Stimulated activated naive B cell treated with anti-CD40 and anti-IgM and Interleukin-4, amounts not matched to agents 10 μg/mL and 1 μg/mL and 100 μg/mL, for 72 hours (primary cell): ENCODE data around the gene LPCAT1.
"Not testable (repeated sequence)": the region's sequence is repeated elsewhere in the genome, so short reads cannot be mapped to it uniquely, and the experiment has no call there.

Experiments used
- ATAC-seq, 2 donors: fragments of 150-1000 bp; cut with Tn5 transposase; replicated peaks; 2 replicates each; pipeline ENCODE4 v1.10.0; 2021; ENCODE audit warnings: moderate library complexity in 1 of 2
- DNase-seq: peaks from one replicate; pipeline ENCODE4 v3.0.0; 2021
- H3K27ac Mint-ChIP-seq: one replicate; pipeline ENCODE4 v1.8.0; 2022; ENCODE audit warnings: mild to moderate bottlenecking, mixed read lengths
- H3K27me3 Mint-ChIP-seq, 2 donors: one replicate each; pipeline ENCODE4 v1.8.0; 2022; ENCODE audit warnings: mixed read lengths in 2 of 2
- H3K36me3 Mint-ChIP-seq, 2 donors: one replicate each; pipeline ENCODE4 v1.8.0; 2022; ENCODE audit warnings: mixed read lengths in 2 of 2, mild to moderate bottlenecking in 1 of 2
- H3K4me1 Mint-ChIP-seq, 2 donors: one replicate each; pipeline ENCODE4 v1.8.0; 2022; ENCODE audit warnings: mixed read lengths in 2 of 2, mild to moderate bottlenecking in 1 of 2
- H3K4me3 Mint-ChIP-seq, 2 donors: one replicate each; pipeline ENCODE4 v1.8.0; 2022; ENCODE audit warnings: mild to moderate bottlenecking in 2 of 2, mixed read lengths in 2 of 2, moderate library complexity in 1 of 2
- H3K9me3 Mint-ChIP-seq, 2 donors: one replicate each; pipeline ENCODE4 v1.8.0; 2022; ENCODE audit warnings: mixed read lengths in 2 of 2, mild to moderate bottlenecking in 1 of 2

Gene LPCAT1, protein sequence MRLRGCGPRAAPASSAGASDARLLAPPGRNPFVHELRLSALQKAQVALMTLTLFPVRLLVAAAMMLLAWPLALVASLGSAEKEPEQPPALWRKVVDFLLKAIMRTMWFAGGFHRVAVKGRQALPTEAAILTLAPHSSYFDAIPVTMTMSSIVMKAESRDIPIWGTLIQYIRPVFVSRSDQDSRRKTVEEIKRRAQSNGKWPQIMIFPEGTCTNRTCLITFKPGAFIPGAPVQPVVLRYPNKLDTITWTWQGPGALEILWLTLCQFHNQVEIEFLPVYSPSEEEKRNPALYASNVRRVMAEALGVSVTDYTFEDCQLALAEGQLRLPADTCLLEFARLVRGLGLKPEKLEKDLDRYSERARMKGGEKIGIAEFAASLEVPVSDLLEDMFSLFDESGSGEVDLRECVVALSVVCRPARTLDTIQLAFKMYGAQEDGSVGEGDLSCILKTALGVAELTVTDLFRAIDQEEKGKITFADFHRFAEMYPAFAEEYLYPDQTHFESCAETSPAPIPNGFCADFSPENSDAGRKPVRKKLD

DNA sequence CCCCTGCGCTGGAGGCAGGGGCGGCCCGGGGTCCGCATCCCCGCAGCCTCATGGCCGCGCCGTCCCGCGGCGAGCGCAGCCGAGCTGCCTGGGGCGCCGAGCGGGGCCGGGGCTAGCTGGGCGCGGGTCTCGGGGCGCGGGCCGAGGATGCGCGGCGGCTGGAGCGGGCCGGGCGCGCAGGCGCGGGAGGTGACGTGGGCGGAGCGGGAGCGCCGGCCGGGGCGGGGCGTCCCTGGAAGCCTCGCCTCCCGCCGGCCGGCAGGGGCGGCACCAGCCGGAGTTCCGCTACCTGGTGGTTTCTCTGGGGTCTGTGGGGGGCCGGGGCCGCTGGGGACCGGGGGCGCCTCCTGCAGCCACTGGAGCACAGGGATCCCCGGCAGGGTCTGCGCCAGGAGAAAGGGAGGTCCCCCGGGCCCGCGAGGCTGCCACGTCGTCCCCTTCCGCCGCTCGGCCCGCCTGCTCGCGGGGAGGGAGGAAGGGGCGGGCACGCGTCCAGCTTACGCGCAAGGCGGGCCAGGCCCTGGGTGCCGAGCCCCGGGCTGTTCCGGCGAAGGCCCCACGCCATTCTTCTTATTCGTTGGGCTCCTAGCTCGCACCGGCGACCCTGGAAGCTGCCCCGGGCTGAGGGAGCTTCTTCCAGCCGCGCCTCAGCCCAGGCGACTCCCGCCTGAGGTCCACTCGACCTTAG, at the start of gene LPCAT1:
Gene LPCAT1 (minus strand): TSS at position 168 of the 688 bp plus-strand sequence. CDS start 116 bp downstream, at position 52.
- Mint-ChIP-seq H3K27ac (peak within 1 kb of the TSS; percentile 87), H3K4me1 (peaks cover 48 to 53% of the 10 kb centered on the region in 2 donors), H3K27me3 (no peaks in the 10 kb centered on the region), H3K4me3 (peak within 1 kb of the TSS; percentile 81 to 91), H3K36me3 (peaks cover 14 to 26% of the 10 kb centered on the region in 2 donors), H3K9me3 (no peaks in the 10 kb centered on the region)
- DNase-seq: peak; percentile 79
- peak; percentile 79 to 85 for ATAC-seq

DNA sequence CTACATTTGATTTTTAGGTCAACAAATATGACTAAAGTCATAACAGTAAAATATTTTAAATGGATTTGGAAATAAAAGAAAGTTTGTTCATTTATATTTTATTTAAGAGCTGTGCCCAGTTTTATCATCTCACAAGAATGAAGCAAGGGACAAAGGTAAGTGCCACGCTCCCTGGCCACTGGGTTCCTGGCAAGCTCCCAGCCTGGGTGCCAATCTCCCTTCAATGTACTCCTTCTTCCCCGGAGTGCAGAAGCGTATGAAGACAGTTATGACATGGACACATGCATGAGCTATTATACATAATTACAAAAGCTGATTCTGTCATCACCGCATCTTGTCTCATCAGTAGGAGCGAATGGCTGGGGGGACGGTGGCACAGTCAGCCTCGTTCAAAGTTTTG, 48.1 kb upstream of the LPCAT1 start:
- H3K36me3 Mint-ChIP-seq: peaks cover 36 to 45% of the 10 kb centered on the region in 2 donors
- H3K27me3 Mint-ChIP-seq, H3K4me1 Mint-ChIP-seq, H3K4me3 Mint-ChIP-seq, H3K9me3 Mint-ChIP-seq, DNase-seq, ATAC-seq: not testable (repeated sequence)
- peak overlapping the region; percentile 43 for H3K27ac Mint-ChIP-seq

DNA sequence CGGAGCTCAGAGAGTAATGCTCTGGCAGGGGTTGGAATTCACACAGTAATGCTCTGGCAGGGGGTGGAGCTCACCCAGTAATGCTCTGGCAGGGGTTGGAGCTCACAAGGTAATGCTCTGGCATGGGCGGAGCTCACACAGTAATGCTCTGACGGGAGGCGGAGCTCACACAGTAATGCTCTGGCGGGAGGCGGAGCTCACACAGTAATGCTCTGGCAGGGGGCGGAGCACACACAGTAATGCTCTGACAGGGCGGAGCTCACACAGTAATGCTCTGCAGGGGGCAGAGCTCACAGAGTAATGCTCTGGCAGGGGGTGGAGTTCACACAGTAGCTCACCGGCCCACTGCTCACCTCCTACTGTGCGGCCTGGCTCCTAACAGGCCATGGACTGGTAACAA, 47.2 kb upstream of the LPCAT1 start:
- Mint-ChIP-seq H3K27ac (peak overlapping the region; percentile 70), H3K4me3 (no peak overlapping the region), H3K36me3 (peaks cover 42 to 49% of the 10 kb centered on the region in 2 donors), H3K9me3 (peaks cover 5% of the 10 kb centered on the region in 2 donors), H3K27me3 (no peaks in the 10 kb centered on the region), H3K4me1 (peaks cover 0 to 3% of the 10 kb centered on the region in 2 donors)
- no peak for DNase-seq
- ATAC-seq: no peak

DNA sequence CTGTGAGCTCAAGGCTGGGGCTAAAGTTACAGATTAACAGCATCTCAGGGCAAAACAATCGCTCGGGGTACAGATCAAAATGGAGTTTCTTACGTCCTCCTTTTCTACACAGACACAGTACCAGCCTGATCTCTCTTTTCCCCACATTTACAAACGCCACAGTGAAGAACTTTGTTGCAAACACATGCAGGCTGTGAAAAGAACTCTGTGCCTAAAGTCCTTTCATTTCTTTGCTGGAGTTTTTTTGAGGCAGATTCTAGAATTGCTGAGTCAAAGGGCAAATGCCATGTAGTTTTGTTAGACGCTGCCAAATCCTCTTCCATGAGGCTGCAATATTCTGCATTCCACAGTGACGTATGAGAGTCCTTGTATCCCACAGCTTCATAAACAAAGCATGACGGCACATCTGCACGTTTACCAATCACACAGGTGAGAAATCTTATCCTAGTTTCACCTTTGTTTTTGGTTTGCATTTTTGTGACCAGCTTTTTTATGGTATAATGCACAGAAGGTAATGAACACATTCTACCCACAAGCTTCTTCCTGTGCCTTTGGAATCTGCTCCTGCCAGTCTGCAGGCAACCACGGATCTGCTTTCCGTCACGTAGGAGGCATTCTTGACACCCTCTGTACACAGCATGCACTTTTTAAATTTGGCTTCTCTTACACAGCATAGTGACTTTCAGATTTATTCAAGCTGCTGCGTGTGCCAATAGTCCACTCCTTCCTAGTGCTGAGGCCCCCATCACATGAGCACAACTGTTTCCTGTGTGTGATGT, 44.6 kb upstream of the LPCAT1 start:
- no peak for ATAC-seq
- Mint-ChIP-seq H3K4me3 (no peak overlapping the region), H3K27ac (no peak overlapping the region), H3K36me3 (peaks cover 36 to 39% of the 10 kb centered on the region in 2 donors), H3K4me1 (peaks cover 11 to 12% of the 10 kb centered on the region in 2 donors), H3K27me3 (no peaks in the 10 kb centered on the region), H3K9me3 (peaks cover 5% of the 10 kb centered on the region in 2 donors)
- DNase-seq: no peak

DNA sequence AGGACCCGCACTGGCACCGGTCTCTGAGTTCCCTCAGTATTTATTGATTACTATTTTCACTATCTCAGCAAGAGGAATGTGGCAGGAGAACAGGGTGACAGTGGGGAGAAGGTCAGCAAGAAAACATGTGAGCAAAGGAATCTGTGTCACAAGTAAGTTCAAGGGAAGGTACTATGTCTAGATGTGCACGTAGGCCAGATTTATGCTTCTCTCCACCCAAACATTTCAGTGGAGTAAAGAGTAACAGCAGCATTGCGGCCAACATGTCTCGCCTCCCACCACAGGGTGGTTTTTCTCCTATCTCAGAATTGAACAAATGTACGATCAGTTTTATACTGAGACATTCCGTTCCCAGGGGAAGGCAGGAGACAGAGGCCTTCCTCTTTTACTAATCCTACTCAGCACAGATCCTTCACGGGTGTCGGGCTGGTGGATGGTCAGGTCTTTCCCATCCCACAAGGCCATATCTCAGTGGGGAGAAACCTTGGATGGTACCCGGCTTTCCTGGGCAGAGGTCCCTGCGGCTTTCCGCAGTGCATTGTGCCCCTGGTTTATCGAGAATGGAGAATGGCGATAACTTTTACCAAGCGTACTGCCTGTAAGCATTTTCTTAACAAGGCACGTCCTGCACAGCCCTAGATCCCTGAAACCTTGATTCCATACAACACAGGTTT, 43.9 kb upstream of the LPCAT1 start:
- DNase-seq, ATAC-seq, H3K27me3 Mint-ChIP-seq, H3K9me3 Mint-ChIP-seq, H3K4me3 Mint-ChIP-seq, H3K27ac Mint-ChIP-seq: not testable (repeated sequence)
- H3K4me1 Mint-ChIP-seq: peaks cover 12 to 13% of the 10 kb centered on the region in 2 donors
- H3K36me3 Mint-ChIP-seq: peaks cover 34 to 37% of the 10 kb centered on the region in 2 donors

DNA sequence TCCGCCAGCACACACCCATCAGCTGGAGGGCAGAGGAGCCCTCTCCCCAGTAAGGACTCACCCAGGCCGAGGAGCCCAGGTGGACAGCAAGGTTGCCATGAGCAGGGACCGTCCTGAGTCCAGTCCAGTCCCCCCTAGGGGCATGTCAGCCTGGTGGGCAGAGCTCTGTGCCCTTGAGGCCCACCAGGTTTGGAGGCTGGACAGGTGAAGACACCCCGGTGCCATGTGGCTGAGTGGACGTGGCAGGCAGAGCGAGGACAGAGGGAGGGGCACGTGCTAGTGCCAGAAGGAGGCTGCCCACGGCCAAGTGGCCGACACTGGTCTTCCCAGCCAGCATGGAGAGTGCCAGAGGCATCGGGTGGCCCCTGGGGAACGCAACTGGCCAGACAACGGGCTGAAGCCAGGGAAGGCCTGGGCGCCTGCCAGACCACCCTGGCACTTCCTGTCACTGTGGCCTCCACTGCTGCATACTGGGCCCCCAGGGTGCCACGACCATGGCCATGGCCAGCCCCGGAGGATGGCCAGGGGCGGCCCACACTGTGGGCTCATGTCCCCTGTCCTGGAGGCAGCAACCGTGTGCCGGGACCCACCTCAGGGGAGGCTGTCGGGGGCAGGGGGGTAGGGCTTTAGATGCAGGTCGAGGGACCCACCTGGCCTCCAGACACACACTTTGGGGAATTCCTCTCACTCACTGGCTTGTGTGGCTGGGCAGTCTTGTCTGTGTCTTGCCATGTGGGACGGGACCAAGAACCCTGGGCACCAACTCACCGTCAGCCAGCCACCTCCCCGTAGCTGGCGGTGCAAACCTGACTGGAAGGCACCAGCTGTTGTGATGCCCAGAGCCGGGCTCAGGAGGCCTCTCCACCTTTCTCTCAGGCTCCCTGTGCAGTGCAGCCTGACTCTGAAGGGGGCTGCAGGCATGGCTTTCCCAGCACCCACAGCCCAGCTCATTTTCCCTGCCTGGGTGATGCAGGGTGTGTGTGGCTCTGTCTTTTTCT, 42.3 kb upstream of the LPCAT1 start:
- H3K27me3 Mint-ChIP-seq: peaks cover 0 to 4% of the 10 kb centered on the region in 2 donors
- H3K27ac Mint-ChIP-seq: no peak overlapping the region
- peaks cover 12 to 13% of the 10 kb centered on the region in 2 donors for H3K4me1 Mint-ChIP-seq
- peaks cover 5% of the 10 kb centered on the region in 2 donors for H3K9me3 Mint-ChIP-seq
- ATAC-seq (no peak), DNase-seq (no peak)
- H3K4me3 Mint-ChIP-seq: no peak overlapping the region
- peaks cover 29 to 32% of the 10 kb centered on the region in 2 donors for H3K36me3 Mint-ChIP-seq

DNA sequence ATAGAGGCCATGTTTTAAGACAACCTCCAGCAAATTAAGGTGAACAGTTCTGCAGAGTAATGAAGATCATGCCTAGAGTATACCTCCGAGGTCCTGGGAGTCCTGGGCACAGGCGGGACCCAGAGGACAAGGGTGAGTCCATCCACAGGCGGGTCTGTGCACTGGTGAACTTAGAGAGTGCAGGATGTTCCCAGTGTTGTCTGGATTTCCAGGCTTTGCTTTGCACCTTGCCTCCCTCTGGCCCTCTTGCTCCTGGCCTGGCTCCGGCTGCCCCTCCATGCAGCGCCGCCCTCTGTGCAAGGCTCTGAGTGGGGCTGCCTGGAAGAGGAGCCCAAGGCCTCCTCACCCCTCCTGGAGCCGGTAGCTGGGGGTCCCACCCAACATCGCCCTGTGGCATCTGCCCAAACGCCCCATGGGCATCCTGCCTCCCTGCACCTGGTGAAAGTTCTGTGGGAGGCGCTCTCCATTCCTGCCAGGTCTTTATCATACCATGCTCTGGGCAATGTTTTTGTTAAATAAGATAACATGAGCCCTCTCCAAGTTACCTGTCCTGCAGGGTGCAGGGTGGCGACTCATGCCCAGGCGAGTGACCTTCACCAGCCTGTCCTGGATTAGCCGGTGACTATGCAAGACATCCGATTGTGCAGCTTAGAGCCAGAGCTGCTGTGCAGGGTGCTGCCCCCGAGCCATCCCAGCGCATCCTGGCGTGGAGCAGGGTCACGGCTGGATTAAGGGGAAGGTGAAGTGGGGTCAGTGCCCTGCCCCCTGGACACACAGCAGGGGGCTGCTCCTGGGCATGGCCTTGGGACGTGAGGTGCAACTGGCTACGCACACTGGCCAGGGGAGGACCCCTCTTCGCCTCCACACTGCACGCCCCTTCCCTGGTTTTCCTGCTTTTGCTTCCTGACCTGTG, 41.3 kb upstream of the LPCAT1 start:
- H3K4me3 Mint-ChIP-seq: no peak overlapping the region
- peaks cover 19 to 25% of the 10 kb centered on the region in 2 donors for H3K36me3 Mint-ChIP-seq
- H3K27ac Mint-ChIP-seq: peak overlapping the region; percentile 44
- peaks cover 0 to 4% of the 10 kb centered on the region in 2 donors for H3K27me3 Mint-ChIP-seq
- H3K9me3 Mint-ChIP-seq: no peaks in the 10 kb centered on the region
- no peak for DNase-seq
- no peak for ATAC-seq
- H3K4me1 Mint-ChIP-seq: peaks cover 10 to 12% of the 10 kb centered on the region in 2 donors

DNA sequence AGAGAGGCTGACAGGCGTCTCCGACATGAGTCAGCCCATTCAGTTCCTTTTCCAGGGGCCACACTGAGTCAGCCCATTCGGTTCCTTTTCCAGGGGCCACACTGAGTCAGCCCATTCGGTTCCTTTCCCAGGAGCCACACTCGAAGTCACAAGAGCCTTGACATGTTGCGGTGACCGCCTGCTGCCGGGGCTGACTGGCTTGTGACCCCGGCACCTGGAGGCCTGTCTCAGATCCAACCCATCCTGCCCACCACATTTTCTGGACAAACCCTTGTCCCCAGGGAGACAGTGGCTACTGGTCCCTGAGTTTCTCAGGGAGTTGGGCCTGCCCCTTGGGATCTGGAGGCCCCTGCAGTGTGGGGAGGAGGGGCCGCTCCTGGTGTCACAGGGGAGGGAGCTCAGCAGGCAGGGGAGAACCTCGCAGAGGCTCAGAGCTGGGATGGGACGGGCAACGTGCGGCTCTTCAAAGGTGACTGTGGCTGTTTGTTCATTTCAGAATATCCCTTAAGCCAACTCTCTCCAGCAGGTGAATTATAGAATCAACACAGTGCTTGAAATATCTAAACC, 40.5 kb upstream of the LPCAT1 start:
- no peaks in the 10 kb centered on the region for H3K9me3 Mint-ChIP-seq
- H3K36me3 Mint-ChIP-seq: peaks cover 15 to 20% of the 10 kb centered on the region in 2 donors
- H3K27ac Mint-ChIP-seq: no peak overlapping the region
- no peak for DNase-seq
- peaks cover 10 to 12% of the 10 kb centered on the region in 2 donors for H3K4me1 Mint-ChIP-seq
- peaks cover 0 to 4% of the 10 kb centered on the region in 2 donors for H3K27me3 Mint-ChIP-seq
- ATAC-seq: peak; percentile 63 to 64
- H3K4me3 Mint-ChIP-seq: no peak overlapping the region

DNA sequence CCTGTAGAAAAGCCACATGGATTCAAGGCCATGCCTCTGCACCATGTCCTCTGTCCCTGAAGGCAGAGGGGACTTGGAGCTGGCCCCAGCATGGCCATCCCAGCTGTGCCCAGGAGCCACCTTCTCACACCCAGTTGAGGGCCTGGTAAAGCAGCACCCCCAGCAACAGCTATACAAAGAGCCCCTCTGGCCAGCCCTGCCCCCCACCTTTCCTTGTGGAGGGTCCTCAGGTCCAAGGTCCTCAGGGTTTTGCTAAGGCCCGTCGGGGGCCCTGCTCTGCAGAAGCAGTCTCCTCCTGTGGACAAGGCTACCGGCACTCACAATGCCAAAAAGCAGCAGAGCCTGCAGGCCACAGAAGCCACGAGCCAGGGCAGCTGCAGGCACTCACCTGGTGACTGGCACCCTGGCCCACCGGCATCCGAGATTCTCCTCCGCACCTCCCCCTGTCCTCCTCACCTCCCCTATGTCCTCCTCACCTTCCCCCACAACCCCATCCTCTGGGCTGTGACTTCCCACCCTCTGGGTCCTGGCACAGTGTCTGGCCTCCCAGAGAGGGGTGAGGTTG, 39.9 kb upstream of the LPCAT1 start:
- Mint-ChIP-seq H3K36me3 (peaks cover 15 to 20% of the 10 kb centered on the region in 2 donors), H3K9me3 (no peaks in the 10 kb centered on the region), H3K27ac (no peak overlapping the region), H3K4me3 (no peak overlapping the region), H3K4me1 (peaks cover 10 to 12% of the 10 kb centered on the region in 2 donors), H3K27me3 (peaks cover 0 to 4% of the 10 kb centered on the region in 2 donors)
- ATAC-seq (peak; percentile 36 to 43), DNase-seq (no peak)

DNA sequence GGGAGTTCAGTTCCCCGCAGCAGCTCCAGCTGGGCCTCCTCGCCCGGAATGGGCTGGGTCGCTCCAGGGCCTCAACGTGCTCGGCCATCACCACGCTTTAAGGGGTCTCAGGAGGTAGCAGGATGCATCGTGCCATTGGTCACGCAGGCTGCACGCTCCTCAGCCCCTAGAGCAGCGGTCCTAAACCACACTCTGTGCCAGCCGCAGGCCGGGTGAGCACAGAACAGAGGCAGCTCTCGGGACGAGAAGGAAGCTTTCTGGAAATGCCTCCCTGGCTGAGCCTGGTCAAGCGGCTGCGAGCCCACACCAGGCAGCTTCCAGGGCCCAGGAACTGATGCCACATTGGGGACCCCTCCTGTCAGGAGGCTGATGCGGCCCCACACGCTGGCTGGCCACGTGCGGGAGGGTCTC, 39.3 kb upstream of the LPCAT1 start:
- no peak overlapping the region for H3K4me3 Mint-ChIP-seq
- H3K9me3 Mint-ChIP-seq: no peaks in the 10 kb centered on the region
- DNase-seq: no peak
- no peak overlapping the region for H3K27ac Mint-ChIP-seq
- peaks cover 15 to 19% of the 10 kb centered on the region in 2 donors for H3K36me3 Mint-ChIP-seq
- H3K4me1 Mint-ChIP-seq: peaks cover 10 to 12% of the 10 kb centered on the region in 2 donors
- ATAC-seq: no peak
- peaks cover 0 to 4% of the 10 kb centered on the region in 2 donors for H3K27me3 Mint-ChIP-seq

DNA sequence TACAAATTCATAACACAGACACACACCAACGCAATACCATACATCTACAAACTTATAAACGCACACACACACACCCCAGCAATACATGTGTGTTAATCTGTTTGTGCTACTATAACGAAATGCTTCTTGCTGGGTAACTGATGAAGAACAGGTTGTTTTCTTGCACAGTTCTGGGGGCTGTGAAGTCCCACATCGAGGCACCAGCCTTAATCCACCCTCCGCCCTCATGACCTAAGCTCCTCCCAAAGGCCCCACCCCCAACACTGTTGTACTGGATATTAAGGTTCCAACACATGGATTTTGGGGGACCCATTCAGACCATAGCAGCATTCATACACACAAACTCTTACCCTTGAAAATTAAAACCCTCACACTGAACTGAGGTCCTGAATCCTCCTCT, 38.8 kb upstream of the LPCAT1 start:
- Mint-ChIP-seq H3K36me3 (peaks cover 15 to 19% of the 10 kb centered on the region in 2 donors), H3K9me3 (no peaks in the 10 kb centered on the region), H3K27me3 (peaks cover 0 to 4% of the 10 kb centered on the region in 2 donors), H3K4me3 (no peak overlapping the region), H3K27ac (no peak overlapping the region), H3K4me1 (peaks cover 10 to 12% of the 10 kb centered on the region in 2 donors)
- no peak for DNase-seq
- ATAC-seq: no peak
